Measurements from ENCODE around the gene RPTOR.

DNA sequence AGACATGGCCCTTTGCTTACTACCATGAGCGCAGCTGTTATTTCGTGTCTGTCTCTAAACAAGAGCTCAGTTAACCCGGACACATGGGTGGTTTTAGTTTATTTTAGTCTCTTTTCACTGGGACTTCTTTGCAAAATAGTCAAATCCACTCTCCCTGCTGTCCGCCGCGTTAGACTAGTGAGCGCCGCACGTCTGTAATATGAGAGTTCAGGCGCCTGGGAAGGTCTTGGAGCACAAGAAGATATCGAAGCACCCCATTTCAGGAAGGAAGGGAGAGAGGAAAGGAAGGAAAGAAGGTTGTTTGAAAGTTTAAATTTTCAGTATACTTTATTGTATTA lies 336.0 kb downstream of the RPTOR start:
- TF ChIP-seq POLR2A (IDR thresholded peaks at IDR 0.05; ENCODE audit: low read length) (no peak), GATA1 (IDR thresholded peaks at IDR 0.05; ENCODE audit: low read depth, low read length) (no peak)

All from erythroblast (primary cell).